ENCODE measurements around the gene HSPB3.

- TF ChIP-seq E2F6 (IDR thresholded peaks at IDR 0.05; ENCODE audit: borderline replicate concordance, low read depth) (no peak), RCOR1 (IDR thresholded peaks at IDR 0.05; ENCODE audit: low read depth, low read length) (no peak), CTCF (IDR thresholded peaks at IDR 0.05) (no peak), MYC (IDR thresholded peaks at IDR 0.05; ENCODE audit: borderline replicate concordance, low read length) (no peak), RAD21 (conservative IDR thresholded peaks at IDR 0.05 in 1 of 2, IDR thresholded peaks at IDR 0.05 in 1 of 2) (no peak), POLR2A (IDR thresholded peaks at IDR 0.05; ENCODE audit: low read length) (no peak), MAX (IDR thresholded peaks at IDR 0.05) (no peak), MAFK (IDR thresholded peaks at IDR 0.05; ENCODE audit: partially characterized antibody) (no peak), HMGXB4 (CRISPR knock-in tag; IDR thresholded peaks at IDR 0.05; ENCODE audit: borderline replicate concordance) (no peak)
These were observed 14.6 kb downstream of the HSPB3 start for GRCh38 chr5:54470128-54470527.

Measured in A549 (cell line).